H7 (cell line): Measurements from ENCODE around the gene RNPS1. TPM values are rescaled to one million over a fixed set of nuclear protein-coding genes. Genes with fewer than 3 reads are reported as not detected.

Experiments used
- DNase-seq: peaks from one replicate; pipeline ENCODE4 v3.0.0; 2012
- H3K27me3 ChIP-seq: 2 replicates; pipeline ENCODE4 v1.6.0; 2011; ENCODE audit warnings: mild to moderate bottlenecking, low read length; ENCODE audit not compliant: control insufficient read depth, insufficient read depth
- H3K36me3 ChIP-seq: replicated peaks from 2 replicates; pipeline ENCODE4 v1.5.1; 2011; ENCODE audit warnings: low read length; ENCODE audit not compliant: control insufficient read depth, insufficient read depth
- H3K4me3 ChIP-seq: 2 replicates; pipeline ENCODE4 v1.5.1; 2011; ENCODE audit warnings: low read depth, mild to moderate bottlenecking, control low read depth, low read length, moderate library complexity; ENCODE audit not compliant: insufficient read depth
- total RNA-seq: library from RNA; depleted of rRNA; stranded (reverse); fragments of >200 nt; shearing (Covaris generic); gene quantifications from 2 replicates; pipeline ENCODE4 v1.2.3, GENCODE V29; 2014

The RNPS1 gene
- total RNA-seq, 1 experiment from 2014 or later, result 282 TPM

DNA sequence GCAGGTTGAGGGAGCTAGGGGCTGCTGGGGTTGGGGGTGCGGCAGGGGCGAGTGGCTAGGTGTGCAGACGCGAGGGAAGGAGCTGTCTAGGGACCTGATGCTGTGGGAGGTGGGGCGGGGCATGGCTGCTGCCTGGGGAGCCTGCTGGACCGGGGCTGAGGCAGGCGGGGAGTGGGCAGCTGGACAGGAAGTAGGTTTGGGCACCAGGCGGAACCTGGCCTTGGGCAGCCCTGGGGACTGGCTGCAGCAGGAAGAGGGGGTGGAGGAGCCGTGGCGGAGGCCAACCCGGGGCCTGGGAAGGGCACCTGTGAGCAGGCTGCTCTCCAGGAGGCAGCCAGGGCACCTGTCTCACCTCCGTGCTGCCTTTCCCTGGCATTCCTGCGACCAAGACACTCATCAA lies 37.5 kb downstream of the RNPS1 start:
- DNase-seq, result no peak
- no peak overlapping the region for H3K4me3 ChIP-seq
- H3K36me3 ChIP-seq, result peaks cover 6% of the 10 kb centered on the region; the same call in 1 of the 2 replicates
- no peaks in the 10 kb centered on the region for H3K27me3 ChIP-seq

DNA sequence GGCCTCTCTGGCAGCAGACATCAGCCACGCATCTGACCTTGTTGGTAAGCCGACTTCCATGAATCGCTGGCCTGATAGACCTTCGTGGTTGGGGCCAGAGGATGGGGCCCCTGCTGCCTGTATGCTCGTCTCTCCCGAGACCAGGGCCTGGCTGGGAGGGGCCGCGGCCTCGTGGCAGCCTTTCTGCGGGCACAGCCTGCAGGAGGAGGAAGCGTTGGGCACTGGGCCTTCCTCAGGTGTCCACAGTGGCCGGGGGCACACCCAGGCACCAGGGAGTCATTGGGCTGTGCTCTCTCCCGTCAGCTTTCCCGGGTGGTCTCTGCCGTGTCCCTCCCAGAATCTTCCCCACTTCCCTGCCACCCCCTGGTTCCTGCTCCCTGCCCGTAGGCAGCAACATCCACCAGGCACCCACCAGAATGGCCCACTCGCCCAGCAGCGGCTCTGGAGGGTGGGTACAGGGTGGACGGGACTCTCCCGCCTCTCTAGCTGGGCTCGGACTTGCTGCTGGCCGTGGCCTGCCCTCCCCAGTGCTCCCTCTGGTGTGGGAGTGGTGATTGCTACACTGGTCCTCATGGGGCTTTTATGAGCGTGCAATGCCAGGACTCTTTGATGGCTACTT lies 38.2 kb downstream of the RNPS1 start:
- H3K27me3 ChIP-seq, result no peaks in the 10 kb centered on the region
- peaks cover 6% of the 10 kb centered on the region; the same call in 1 of the 2 replicates for H3K36me3 ChIP-seq
- DNase-seq, result no peak
- no peak overlapping the region for H3K4me3 ChIP-seq

DNA sequence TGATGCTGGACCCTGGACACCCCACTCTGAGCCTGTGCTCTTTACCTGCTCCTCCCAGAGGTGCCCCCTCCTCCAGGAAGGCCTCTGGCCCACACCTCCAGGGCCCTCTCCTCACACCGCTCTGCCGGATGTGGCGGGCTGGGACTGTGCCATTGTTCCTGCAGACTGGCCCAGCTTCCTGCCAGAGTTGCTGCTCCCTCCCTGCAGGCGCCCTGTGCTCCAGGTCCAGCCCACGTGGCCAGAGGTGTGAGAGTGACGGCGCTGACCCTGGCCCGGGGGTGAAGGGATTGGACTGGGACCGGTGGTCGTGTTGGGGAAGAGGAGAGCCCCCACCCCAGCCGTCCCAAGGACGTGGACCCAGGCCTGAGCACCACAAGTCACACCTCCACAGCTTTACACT lies 38.8 kb downstream of the RNPS1 start:
- no peaks in the 10 kb centered on the region for H3K27me3 ChIP-seq
- peaks cover 6% of the 10 kb centered on the region; the same call in 1 of the 2 replicates for H3K36me3 ChIP-seq
- no peak for DNase-seq
- no peak overlapping the region for H3K4me3 ChIP-seq

DNA sequence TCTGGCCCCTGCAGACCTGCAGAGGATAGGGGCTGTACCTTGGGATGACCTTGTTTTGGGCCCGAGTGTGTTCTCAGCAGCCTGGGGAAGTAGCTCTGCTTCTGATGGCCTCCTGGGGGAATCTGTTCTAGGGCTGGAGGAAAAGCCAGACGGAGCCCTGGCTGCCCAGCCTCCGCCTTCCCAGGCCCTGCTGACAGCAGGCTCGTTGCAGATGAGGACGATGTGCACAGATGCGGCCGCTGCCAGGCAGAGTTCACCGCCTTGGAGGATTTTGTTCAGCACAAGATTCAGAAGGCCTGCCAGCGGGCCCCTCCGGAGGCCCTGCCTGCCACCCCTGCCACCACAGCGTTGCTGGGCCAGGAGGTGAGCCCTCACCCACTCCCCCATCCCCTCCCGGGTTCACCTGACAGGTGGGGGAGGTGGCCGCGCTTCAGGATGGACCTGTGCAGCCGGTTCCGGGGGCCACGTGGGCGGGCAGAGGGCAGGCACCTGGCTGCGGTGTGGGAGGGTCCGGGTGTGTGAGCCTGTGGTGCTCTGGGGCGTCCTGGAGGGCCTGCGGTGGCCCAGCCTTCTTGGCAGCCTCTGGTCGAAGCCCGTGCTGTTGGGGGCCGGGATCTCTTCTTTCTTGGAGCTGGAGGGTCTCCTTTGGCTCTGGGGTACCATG lies 39.6 kb downstream of the RNPS1 start:
- Histone ChIP-seq H3K36me3 (peaks cover 6% of the 10 kb centered on the region; the same call in 1 of the 2 replicates), H3K27me3 (no peaks in the 10 kb centered on the region), H3K4me3 (no peak overlapping the region)
- DNase-seq, result no peak

DNA sequence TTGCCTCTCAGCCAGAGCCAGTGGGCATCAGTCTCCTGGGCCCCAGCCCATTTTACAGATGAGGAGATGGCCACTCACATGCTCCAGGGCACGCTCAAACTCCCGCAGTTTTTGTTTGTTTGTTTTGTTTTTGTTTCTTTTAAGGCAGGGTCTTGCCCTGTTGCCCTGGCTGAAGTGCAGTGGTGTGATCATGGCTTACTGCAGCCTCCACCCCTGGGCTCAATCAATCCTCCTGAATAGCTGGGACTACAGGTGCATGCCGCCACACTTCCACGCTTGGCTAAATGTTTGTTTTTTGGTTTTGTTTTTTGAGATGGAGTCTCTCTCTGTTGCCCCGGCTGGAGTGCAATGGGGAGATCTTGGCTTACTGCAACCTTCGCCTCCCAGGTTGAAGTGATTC lies 41.0 kb downstream of the RNPS1 start:
- Histone ChIP-seq H3K27me3 (no peaks in the 10 kb centered on the region), H3K4me3 (no peak overlapping the region), H3K36me3 (peaks cover 6% of the 10 kb centered on the region; the same call in 1 of the 2 replicates)
- no peak for DNase-seq

DNA sequence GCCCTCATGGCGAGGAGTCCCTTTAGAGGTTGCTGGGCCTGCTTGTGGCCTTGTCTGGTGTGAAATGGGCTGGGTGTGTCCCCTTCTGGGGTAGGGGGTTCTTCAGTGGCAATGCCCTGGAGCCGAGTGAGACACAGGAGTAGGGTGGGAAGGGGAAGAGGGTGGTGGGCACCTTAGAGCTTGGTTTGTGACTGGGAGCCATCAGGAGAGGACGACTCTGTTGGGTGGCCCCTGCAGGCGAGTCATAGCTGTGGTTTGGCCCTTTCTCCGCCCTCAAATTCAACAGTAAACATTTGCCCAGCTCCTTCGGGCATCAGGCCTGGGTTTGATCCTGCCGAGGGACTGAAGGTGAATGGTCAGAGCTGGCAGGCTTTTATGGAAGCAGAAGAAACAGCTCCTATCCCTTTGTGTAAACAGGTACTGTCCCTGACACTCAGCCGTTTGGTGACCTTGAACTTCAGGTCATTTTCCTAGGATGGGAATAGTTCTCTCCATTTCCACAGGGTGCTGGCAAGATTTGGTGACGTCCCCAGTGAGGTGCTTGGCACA lies 41.6 kb downstream of the RNPS1 start:
- Histone ChIP-seq H3K36me3 (peaks cover 5% of the 10 kb centered on the region; the same call in 1 of the 2 replicates), H3K4me3 (no peak overlapping the region), H3K27me3 (no peaks in the 10 kb centered on the region)
- no peak for DNase-seq

DNA sequence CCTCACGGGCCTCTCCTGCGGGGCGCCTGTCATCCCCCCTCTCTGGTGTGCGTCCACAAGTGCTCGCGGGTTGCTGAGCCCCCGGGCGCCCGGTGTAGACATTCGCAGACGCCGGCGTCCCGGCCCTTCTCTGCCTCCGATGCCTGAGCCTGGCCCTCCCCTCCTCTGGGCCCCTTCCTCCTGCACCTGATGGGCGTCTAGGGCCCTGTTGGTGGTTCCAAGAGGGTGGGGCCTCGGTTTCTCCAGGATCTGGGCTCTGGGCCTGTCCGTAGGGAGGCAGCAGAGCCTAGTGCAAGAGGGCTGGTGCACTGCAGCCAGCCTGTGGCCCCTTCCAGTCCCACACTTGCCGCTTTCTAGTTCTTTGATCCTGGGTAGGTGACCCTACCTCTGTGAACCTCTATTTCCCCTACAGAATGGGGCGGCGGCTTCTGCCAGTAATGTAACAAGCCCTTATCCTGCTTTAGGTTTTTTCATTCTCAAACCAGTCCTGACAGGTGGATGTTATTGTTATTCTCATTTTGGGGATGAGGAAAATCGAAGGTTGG lies 43.9 kb downstream of the RNPS1 start:
- peaks cover 3% of the 10 kb centered on the region; the same call in 1 of the 2 replicates for H3K36me3 ChIP-seq
- H3K4me3 ChIP-seq, result peak overlapping the region; percentile 98
- H3K27me3 ChIP-seq, result no peaks in the 10 kb centered on the region
- DNase-seq, result peak; percentile 91

DNA sequence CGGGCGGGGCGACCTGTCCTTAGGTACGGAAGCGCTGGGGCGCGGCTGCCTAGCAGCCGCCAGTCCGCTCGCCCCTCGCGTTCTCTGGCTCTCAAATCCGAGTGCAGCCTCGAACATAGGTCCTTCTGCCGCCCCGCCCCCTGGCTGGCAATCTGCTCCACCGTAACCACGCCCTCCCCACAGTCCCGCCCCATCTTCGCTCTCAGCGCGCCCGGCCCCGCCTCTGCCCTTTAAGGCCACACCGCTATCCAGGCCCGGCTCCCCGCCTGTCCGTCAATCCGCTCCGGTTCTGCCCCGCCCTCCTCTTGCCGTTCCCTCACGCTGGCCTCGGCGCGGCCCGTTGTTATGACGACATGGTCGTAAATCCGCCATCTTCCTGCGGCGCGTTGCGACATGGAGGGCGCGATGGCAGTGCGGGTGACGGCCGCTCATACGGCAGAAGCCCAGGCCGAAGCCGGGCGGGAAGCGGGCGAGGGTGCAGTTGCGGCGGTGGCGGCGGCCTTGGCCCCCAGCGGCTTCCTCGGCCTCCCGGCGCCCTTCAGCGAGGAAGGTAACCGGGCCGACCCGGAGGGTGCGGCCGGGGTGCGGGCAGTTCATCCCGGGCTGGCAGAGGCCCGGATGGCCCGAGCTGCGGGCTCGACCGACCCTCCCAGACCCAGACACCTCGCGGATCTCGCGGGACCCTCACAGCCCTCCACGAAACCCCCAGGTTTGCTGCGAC lies 44.5 kb downstream of the RNPS1 start, which contains the start of gene E4F1:
Gene E4F1 (plus strand): TSS at position 371 of the 721 bp plus-strand sequence. CDS start 23 bp downstream, at position 394.
- peak; percentile 100 for DNase-seq
- peaks cover 3% of the 10 kb centered on the region; the same call in 1 of the 2 replicates for H3K36me3 ChIP-seq
- peak within 1 kb of the TSS; percentile 98 for H3K4me3 ChIP-seq
- no peaks in the 10 kb centered on the region for H3K27me3 ChIP-seq

DNA sequence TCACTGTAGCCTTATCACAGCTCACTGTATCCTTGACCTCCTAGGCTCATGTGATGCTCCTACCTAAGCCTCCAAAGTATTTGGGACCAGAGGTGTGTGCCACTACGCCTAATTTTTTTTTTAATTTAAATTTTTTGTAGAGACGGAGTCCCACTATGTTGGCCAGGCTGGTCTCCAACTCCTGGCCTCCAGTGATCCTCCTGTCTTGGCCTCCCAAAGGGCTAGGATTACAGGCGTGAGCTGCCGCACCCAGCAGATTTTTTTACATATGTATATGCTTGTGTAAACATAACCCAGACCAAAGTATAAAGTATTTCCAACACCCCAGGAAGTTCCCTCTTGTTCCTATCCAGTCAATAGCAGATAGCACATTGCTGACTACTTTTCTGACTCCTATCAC lies 51.6 kb downstream of the RNPS1 start:
- Histone ChIP-seq H3K4me3 (no peak overlapping the region), H3K27me3 (no peaks in the 10 kb centered on the region), H3K36me3 (peaks cover 11% of the 10 kb centered on the region)
- no peak for DNase-seq

DNA sequence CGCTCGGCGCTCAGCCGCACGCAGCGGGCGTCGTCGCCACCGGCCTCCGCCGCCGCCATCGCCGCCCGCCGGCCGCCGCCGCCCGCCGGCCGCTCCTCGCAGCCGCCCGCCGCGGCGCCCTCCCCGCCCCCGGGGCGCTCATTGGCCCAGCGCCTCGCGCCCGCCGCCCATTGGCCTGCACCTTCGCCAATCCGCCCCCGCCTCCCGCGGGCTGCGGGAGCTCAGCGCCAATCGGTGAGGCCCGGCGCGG lies 53.3 kb downstream of the RNPS1 start, which contains the start of gene PGP:
Gene PGP (minus strand): TSS at position 122 of the 250 bp plus-strand sequence. CDS start 63 bp downstream, at position 59.
- Histone ChIP-seq H3K27me3 (no peaks in the 10 kb centered on the region), H3K4me3 (peak within 1 kb of the TSS; percentile 90), H3K36me3 (peaks cover 11% of the 10 kb centered on the region)
- no peak for DNase-seq

DNA sequence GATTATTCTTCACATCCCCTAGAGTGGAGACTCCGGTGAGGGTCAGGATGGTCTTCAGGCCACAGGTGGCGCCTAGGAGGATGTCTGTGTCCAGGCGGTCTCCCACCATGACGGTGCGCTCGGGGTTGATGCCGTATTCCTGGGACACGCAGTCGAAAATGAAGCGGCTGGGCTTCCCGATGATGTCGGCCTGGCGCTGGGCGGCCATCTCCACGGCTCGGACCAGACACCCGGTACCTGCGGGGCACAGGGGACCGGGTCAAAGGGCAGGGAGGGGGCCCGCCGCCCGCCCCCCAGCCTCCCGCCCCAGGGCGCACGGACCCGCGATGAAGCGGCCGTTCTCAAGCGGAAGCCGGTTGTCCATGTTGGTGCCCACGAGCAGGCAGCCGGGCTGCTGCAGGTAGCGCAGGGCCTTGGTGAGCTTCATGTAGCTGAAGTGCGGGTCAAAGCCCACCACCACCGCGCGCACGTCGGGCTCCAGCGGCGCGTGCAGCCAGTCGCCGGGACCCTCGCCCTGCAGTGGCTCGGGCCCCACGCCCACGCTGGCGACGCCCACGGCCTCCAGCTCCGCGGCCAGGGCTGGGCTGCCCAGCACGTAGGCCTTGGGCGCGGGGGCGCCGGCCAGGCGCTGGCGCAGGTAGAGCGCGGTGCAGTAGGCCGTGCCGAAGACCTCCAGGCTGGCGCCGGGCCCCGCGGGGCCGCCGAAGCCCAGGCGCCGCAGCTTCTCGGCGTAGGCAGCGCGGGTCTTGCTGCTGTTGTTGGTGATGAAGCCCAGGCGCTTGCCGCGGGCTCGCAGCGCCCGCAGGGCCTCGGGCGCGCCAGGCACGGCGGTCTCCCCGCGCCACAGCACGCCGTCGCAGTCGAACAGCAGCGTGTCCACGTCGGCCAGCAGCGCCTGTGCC lies 53.9 kb downstream of the RNPS1 start:
- peak; percentile 80 for DNase-seq
- Histone ChIP-seq H3K36me3 (peaks cover 12% of the 10 kb centered on the region), H3K27me3 (no peaks in the 10 kb centered on the region)

DNA sequence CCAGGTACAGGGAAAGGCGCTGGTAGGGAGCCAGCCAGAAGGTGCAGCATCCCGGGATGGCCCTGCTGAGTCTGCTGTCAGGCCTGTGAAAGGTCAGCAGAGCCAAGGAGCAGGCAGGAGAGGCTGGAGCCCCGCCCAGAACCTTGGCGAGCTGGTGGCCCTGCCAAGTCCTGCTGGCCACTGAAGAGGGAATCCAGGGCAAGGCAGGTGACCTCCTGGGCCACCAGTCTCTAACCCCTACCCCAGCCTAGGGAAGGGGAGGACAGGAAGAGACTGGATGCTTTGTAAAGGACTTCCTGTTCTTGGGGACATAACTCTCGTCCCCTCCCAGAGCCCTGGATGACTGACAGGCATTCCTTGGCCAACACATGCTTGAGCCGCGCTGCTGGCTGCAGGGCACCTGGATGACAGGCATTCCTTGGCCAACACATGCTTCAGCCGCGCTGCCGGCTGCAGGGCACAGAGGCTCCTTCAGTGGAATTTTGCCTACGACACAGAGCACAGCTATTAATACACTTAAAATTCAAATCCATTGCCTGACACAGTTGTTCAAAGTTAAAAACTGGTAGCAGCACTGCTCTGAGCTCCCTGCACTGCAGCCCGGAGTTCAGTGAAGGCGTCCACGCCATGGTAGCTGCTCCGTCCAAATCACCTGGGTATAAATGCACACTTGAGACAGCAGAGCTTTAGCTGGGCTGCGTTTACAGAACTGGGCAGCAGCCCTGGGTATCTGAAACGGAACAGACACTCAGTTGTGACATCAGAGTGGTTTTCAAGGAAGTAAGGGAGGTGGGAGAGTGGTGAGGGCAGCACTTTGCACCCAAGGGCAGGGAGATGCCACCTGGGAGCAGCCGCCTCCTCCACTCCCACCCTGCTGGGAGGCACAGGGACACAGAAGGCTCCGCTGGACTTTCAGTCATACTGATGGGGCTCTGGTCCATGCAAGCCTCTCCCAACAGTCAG lies 55.3 kb downstream of the RNPS1 start:
- no peaks in the 10 kb centered on the region for H3K27me3 ChIP-seq
- no peak for DNase-seq
- H3K4me3 ChIP-seq, result no peak overlapping the region
- H3K36me3 ChIP-seq, result peaks cover 17% of the 10 kb centered on the region

More for the DNA sequence above, 53.9 kb downstream of the RNPS1 start:
- H3K4me3 ChIP-seq, result peak overlapping the region; percentile 90

DNA sequence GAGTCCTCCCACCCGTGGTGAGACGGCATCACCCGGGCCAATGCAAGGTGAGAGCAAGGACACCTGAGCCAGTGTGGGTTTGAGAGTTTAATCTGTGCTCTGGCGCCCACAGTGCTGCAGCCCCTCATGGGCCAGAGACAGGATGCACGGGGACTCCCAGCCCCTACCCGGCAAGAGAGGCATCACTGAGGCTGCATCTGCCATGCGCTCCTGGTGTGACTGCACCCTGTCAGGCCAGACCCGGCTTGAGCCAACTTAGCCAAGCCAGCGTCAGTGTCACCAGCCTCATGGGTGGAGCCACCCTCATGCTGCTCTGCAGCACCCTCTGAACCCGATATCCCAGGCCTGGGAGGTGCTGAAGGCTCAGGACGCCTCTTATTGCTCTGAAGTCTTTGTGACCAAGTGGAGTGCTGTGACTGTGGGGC lies 56.0 kb downstream of the RNPS1 start:
- H3K36me3 ChIP-seq, result peaks cover 22% of the 10 kb centered on the region
- DNase-seq, result no peak
- H3K4me3 ChIP-seq, result no peak overlapping the region
- H3K27me3 ChIP-seq, result no peaks in the 10 kb centered on the region
